Loucy (cell line): ENCODE data around the gene F3.
A peak's percentile ranks its signal among the peaks of the same experiment; 100 is the strongest.

Source experiments
- H2AFZ ChIP-seq: fragments of 200-600 bp; sonication (generic); 2 replicates; pipeline ENCODE4 v1.6.0; 2016; ENCODE audit warnings: antibody characterized with exemption, mild to moderate bottlenecking, low read length, moderate library complexity
- H3F3A ChIP-seq: fragments of 200-600 bp; 2 replicates; pipeline ENCODE4 v1.6.0; 2016; ENCODE audit warnings: antibody characterized with exemption, low read depth, mild to moderate bottlenecking
- H3K27me3 ChIP-seq: fragments of 200-600 bp; sonication (generic); 2 replicates; pipeline ENCODE4 v1.6.1; 2014; ENCODE audit warnings: low read length, mild to moderate bottlenecking; ENCODE audit not compliant: insufficient read depth, poor library complexity, severe bottlenecking
- H3K36me3 ChIP-seq: fragments of 200-600 bp; sonication (generic); 2 replicates; pipeline ENCODE4 v1.6.1; 2016; ENCODE audit warnings: low read length; ENCODE audit not compliant: insufficient read depth
- H3K4me1 ChIP-seq: fragments of 200-600 bp; sonication (generic); 2 replicates; pipeline ENCODE4 v1.5.1; 2014; ENCODE audit warnings: low read length, mild to moderate bottlenecking; ENCODE audit not compliant: insufficient read depth, poor library complexity, severe bottlenecking
- H3K4me2 ChIP-seq: fragments of 200-600 bp; sonication (generic); 2 replicates; pipeline ENCODE4 v1.6.0; 2014; ENCODE audit warnings: antibody characterized with exemption, low read length, low read depth, mild to moderate bottlenecking; ENCODE audit not compliant: poor library complexity, severe bottlenecking
- H3K4me3 ChIP-seq: fragments of 200-600 bp; sonication (generic); 2 replicates; pipeline ENCODE4 v1.5.1; 2014; ENCODE audit warnings: low read length, mild to moderate bottlenecking, mixed read lengths; ENCODE audit not compliant: poor library complexity, severe bottlenecking
- H3K79me2 ChIP-seq: fragments of 200-600 bp; sonication (generic); 2 replicates; pipeline ENCODE4 v1.6.1; 2014; ENCODE audit warnings: low read length; ENCODE audit not compliant: insufficient read depth
- H3K9ac ChIP-seq: fragments of 200-600 bp; sonication (generic); 2 replicates; pipeline ENCODE4 v1.6.0; 2014; ENCODE audit warnings: mild to moderate bottlenecking, low read depth, low read length, moderate library complexity; ENCODE audit not compliant: poor library complexity, severe bottlenecking
- H3K9me2 ChIP-seq: fragments of 200-600 bp; sonication (generic); replicated peaks from 2 replicates; pipeline ENCODE4 v1.6.1; 2016; ENCODE audit warnings: low read depth, low read length, mixed read lengths
- H3K9me3 ChIP-seq: fragments of 200-600 bp; sonication (generic); 2 replicates; pipeline ENCODE4 v1.6.1; 2014; ENCODE audit warnings: mild to moderate bottlenecking, antibody characterized with exemption, low read length, low read depth; ENCODE audit not compliant: insufficient read depth
- H4K20me1 ChIP-seq: fragments of 200-600 bp; sonication (generic); 2 replicates; pipeline ENCODE4 v1.6.0; 2014; ENCODE audit warnings: antibody characterized with exemption, low read length, mild to moderate bottlenecking; ENCODE audit not compliant: insufficient read depth, poor library complexity, severe bottlenecking
- EZH2phosphoT487 ChIP-seq: fragments of 200-600 bp; IDR thresholded peaks from 2 replicates; pipeline ENCODE4 v1.6.1; 2018; ENCODE audit warnings: antibody characterized with exemption, mild to moderate bottlenecking, moderate library complexity, borderline replicate concordance
- TF ChIP-seq, protein P1 (sequence below): fragments of 200-600 bp; sonication (generic); conservative IDR thresholded peaks from 2 replicates; pipeline ENCODE4 v1.5.1; 2014; ENCODE audit warnings: mild to moderate bottlenecking, antibody characterized with exemption, low read length

Gene F3

GRCh38 chr1:94543001-94543400, 1.4 kb upstream of the F3 start:
- H3K36me3 ChIP-seq = no peaks in the 10 kb centered on the region
- no peaks in the 10 kb centered on the region for H3K9me2 ChIP-seq
- peak overlapping the region; percentile 78 for H3K4me3 ChIP-seq
- no peaks in the 10 kb centered on the region for H3K9me3 ChIP-seq
- H3K27me3 ChIP-seq = no peaks in the 10 kb centered on the region
- H4K20me1 ChIP-seq = no peaks in the 10 kb centered on the region
- H3K4me2 ChIP-seq = peak overlapping the region; percentile 90
- H3K9ac ChIP-seq = no peak overlapping the region
- no peaks in the 10 kb centered on the region for H3F3A ChIP-seq
- H2AFZ ChIP-seq = no peak overlapping the region
- H3K4me1 ChIP-seq = peaks cover 42% of the 10 kb centered on the region
- H3K79me2 ChIP-seq = no peaks in the 10 kb centered on the region
- TF ChIP-seq, protein P1, sequence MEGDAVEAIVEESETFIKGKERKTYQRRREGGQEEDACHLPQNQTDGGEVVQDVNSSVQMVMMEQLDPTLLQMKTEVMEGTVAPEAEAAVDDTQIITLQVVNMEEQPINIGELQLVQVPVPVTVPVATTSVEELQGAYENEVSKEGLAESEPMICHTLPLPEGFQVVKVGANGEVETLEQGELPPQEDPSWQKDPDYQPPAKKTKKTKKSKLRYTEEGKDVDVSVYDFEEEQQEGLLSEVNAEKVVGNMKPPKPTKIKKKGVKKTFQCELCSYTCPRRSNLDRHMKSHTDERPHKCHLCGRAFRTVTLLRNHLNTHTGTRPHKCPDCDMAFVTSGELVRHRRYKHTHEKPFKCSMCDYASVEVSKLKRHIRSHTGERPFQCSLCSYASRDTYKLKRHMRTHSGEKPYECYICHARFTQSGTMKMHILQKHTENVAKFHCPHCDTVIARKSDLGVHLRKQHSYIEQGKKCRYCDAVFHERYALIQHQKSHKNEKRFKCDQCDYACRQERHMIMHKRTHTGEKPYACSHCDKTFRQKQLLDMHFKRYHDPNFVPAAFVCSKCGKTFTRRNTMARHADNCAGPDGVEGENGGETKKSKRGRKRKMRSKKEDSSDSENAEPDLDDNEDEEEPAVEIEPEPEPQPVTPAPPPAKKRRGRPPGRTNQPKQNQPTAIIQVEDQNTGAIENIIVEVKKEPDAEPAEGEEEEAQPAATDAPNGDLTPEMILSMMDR = no peak
- no peak for TF ChIP-seq EZH2phosphoT487

DNA sequence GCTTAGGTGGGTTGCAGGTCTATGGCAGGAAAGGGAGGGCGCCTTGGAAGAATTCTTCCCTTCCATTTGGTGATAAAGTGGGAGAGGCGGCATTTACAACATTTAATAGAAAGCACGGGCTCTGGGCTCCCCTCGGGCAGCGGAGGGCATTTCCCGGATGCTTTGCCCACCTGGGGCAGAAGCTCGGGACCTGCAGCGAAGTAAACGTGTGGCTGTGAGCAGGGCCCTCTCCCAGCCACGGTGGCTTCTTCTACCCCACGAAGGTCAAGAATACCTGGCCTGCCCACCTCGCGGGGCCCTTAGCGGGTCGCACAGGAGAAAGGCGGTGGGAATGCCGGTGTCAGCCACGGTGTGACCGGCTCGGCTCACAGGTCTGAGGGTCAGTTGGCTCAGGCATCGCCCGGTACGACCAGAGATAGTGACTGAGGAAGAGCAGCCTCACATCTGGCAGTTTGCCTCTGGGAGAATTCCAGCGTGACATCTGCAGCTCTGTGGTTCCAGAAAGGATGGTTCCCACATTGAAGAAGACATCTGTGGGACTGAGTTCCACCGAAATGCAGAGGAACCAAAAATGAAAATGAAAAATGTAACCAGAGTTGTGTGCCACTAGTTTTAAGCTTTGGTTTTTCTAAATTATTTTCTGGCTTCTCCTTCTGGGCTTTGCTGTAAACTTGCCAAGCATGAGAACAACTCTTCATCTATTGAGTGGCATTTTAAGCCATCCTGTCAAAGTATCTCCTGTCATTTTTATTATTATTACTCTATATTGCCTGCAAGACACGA, 720 bp upstream of the F3 start:
- H3F3A ChIP-seq = no peaks in the 10 kb centered on the region

DNA sequence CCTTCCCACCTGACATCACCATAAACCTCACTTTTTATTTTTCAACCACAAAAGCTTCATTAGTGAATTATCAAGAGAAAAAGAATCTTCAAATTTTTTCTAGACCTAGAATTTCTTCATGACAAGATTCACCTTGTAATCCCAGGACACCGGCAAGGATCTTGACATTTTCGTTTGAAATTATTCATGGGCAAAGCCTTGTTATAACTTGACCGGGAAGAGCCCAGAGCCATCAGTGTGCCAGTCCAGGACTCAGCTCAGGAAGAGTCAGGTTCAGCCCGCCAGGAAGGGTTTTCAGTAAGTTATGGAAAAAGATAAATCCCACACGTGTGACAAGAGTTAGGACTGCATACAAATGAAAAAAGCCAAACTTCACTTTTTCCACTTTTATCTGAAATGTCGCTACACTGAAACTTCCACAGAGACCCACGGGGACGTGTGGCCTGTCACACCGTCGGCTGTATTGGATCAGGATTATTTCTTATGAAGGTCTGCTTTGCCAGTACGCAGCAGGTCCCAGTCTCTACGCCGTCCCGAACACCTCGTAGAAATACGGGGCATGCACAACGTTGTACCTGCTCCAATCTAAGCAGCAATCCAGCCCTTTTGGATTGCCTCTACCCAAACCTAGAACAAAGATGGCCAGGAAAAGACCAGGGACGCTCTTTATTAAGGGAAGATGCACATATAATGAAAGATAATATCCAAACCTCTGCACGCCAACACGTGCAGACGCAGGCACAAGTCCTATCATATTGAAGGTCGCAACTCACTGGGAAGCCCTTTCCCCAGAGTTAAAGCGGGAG, 916 bp downstream of the F3 start:
- Histone ChIP-seq H4K20me1 (no peaks in the 10 kb centered on the region), H3K4me1 (peaks cover 43% of the 10 kb centered on the region), H3K36me3 (no peaks in the 10 kb centered on the region), H3K9me3 (no peaks in the 10 kb centered on the region), H3K9ac (peak overlapping the region; percentile 71), H3K9me2 (no peaks in the 10 kb centered on the region), H3K79me2 (no peaks in the 10 kb centered on the region), H3K4me2 (peak overlapping the region; percentile 55), H3K27me3 (no peaks in the 10 kb centered on the region), H3K4me3 (peak overlapping the region; percentile 78), H2AFZ (peak overlapping the region; percentile 85), H3F3A (no peaks in the 10 kb centered on the region)
- no peak for TF ChIP-seq EZH2phosphoT487
- TF ChIP-seq, protein P1 = no peak

More for the DNA sequence above, 720 bp upstream of the F3 start:
- Histone ChIP-seq H3K4me3 (peak overlapping the region; percentile 78), H3K27me3 (no peaks in the 10 kb centered on the region), H3K79me2 (no peaks in the 10 kb centered on the region), H2AFZ (peak overlapping the region; percentile 85), H3K4me1 (peaks cover 43% of the 10 kb centered on the region), H4K20me1 (no peaks in the 10 kb centered on the region), H3K9me2 (no peaks in the 10 kb centered on the region), H3K9me3 (no peaks in the 10 kb centered on the region), H3K36me3 (no peaks in the 10 kb centered on the region), H3K4me2 (peak overlapping the region; percentile 90), H3K9ac (peak overlapping the region; percentile 71)
- TF ChIP-seq, protein P1 = no peak
- TF ChIP-seq EZH2phosphoT487 = no peak
